Tibial artery (tissue), 4 donors: Measurements from ENCODE around the gene CLDN24.

Experiments
- DNase-seq, 2 donors: peaks; one replicate each; pipeline ENCODE4 v3.0.0-alpha.2; 2019
- H3K27ac ChIP-seq, 2 donors: fragments of 200-600 bp; sonication (generic) in 1 of 2; 1 replicate in 1 of 2; 2 replicates in 1 of 2; pipeline ENCODE4 v1.5.1; 2018 to 2019; ENCODE audit warnings: mild to moderate bottlenecking in 1 of 2
- H3K27me3 ChIP-seq, 2 donors: fragments of 200-600 bp; sonication (generic) in 1 of 2; one replicate each; pipeline versions ENCODE4 v1.5.1 to v1.6.0; 2016 to 2019
- H3K36me3 ChIP-seq, 3 donors: fragments of 200-600 bp; sonication (generic) in 2 of 3; one replicate each; pipeline ENCODE4 v1.5.1; 2016 to 2019; ENCODE audit warnings: mild to moderate bottlenecking in 2 of 3
- H3K4me1 ChIP-seq, 4 donors: fragments of 200-600 bp; sonication (generic) in 2 of 4; 1 replicate in 3 of 4; 2 replicates in 1 of 4; pipeline ENCODE4 v1.5.1; 2016 to 2019
- H3K4me3 ChIP-seq, 2 donors: fragments of 200-600 bp; sonication (generic) in 1 of 2; 1 replicate in 1 of 2; 2 replicates in 1 of 2; pipeline ENCODE4 v1.5.1; 2018 to 2019; ENCODE audit warnings: mild to moderate bottlenecking in 2 of 2
- H3K9me3 ChIP-seq, 3 donors: fragments of 200-600 bp; sonication (generic) in 1 of 3; one replicate each; pipeline ENCODE4 v1.5.1; 2016 to 2019
- CTCF ChIP-seq, 2 experiments: fragments of 200-600 bp in 1 of 2; fragments of 450-650 bp in 1 of 2; IDR thresholded peaks; one replicate each; pipeline ENCODE4 v1.5.1; 2017 to 2019; ENCODE audit warnings: antibody characterized with exemption in 2 of 2, mild to moderate bottlenecking in 1 of 2, moderate library complexity in 1 of 2
- intact Hi-C: fragments of 100-400 bp; cut with DNase I; formaldehyde crosslinking; loops from one replicate; pipeline ENCODE4 v1.15.0; 2023; ENCODE audit warnings: low total_unique reads

The CLDN24 gene

DNA sequence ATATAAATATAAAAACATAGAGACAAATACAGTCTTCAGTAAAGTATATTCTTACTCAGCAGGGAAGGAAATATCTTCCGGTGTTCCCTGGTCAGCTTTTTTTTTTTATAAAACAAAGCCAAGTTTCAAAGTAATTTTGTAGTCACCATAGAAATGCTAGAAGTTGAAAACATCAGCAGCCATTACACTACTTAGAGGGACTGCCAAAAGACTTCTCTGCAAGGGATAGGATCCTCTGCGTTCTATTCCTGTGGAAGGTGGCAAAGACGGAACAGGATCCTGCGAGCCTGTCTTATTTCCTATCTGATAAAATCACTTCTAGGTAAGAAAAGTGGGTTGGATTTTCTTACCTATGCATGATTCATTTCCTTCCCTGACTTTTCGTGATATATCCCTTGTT, 21.6 kb downstream of the CLDN24 start:
- no peak for TF ChIP-seq CTCF (IDR thresholded peaks at IDR 0.05)
- Histone ChIP-seq H3K36me3 (peaks cover 24 to 37% (median 28%) of the 10 kb centered on the region in 3 donors), H3K27me3 (no peaks in the 10 kb centered on the region), H3K4me3 (no peak overlapping the region), H3K9me3 (no peaks in the 10 kb centered on the region), H3K4me1 (no peaks in the 10 kb centered on the region), H3K27ac (no peak overlapping the region)
- intact Hi-C loops, result no loop called here
- DNase-seq, result no peak

DNA sequence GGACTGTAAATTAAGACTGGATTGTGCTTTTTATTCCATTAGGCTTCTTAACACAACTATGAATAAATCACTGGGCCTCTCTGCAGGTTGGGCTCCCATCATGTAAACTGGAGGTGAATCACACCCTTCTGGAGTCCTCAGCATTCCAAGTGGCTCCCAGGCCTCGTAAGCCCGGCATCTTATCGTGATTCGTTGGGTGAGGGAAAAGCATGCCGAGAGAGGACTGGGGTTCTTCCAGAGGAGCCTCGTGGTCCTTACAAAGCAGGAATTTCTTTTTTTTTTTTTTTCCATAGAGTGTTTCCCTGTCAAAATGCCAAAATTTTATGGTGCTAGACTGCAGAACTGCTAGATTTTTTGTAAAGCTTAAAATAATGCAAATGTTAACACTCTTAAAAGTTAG, 22.2 kb downstream of the CLDN24 start:
- H3K27me3 ChIP-seq, result no peaks in the 10 kb centered on the region
- no peaks in the 10 kb centered on the region for H3K4me1 ChIP-seq
- H3K27ac ChIP-seq, result no peak overlapping the region
- H3K4me3 ChIP-seq, result no peak overlapping the region
- no peak for TF ChIP-seq CTCF (IDR thresholded peaks at IDR 0.05)
- peaks cover 30 to 42% (median 34%) of the 10 kb centered on the region in 3 donors for H3K36me3 ChIP-seq
- DNase-seq, result no peak
- no peaks in the 10 kb centered on the region for H3K9me3 ChIP-seq
- intact Hi-C loops, result no loop called here

DNA sequence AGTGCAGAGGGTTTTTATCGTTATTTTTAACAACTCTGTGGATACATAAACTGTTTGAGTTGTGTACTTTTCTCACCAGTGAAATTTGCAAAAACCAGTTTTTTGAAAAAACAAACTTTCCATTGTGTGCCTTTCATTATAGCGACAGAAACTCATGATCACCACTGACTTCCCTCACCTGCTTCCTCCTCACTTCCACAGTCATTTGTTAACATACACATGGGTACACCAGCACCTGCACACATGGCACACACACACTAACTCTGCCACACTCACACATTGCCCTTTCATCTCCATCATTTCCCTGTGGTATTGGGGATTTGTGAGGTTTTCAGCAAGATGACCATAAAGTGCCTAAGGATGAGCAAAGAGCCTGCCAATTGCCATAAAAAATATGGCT, 22.8 kb downstream of the CLDN24 start:
- no peaks in the 10 kb centered on the region for H3K4me1 ChIP-seq
- H3K36me3 ChIP-seq, result peaks cover 29 to 49% (median 32%) of the 10 kb centered on the region in 3 donors
- H3K27ac ChIP-seq, result no peak overlapping the region
- H3K27me3 ChIP-seq, result no peaks in the 10 kb centered on the region
- intact Hi-C loops, result no loop called here
- no peak overlapping the region for H3K4me3 ChIP-seq
- no peak for TF ChIP-seq CTCF (IDR thresholded peaks at IDR 0.05)
- no peak for DNase-seq
- no peaks in the 10 kb centered on the region for H3K9me3 ChIP-seq

DNA sequence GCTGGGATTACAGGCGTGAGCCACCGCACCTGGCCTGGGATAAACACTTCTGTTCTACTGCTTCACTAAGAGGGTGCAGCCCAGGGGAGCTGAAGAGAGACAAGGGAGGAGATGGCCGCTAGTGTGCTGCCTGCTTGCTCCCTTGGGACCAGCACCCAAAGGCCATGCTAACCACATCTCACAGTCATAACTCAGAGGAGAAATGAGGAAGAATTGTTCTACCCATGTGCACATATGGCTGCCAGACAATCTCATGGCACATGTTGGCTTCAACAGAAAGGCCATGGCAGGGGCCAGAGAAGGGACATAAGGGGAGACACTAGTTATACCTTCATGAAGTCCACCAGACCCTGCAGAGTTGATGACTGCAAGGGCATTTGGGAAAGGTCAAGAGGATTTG, 24.6 kb downstream of the CLDN24 start:
- DNase-seq, result no peak
- intact Hi-C loops, result no loop called here
- H3K4me1 ChIP-seq, result no peaks in the 10 kb centered on the region
- H3K27ac ChIP-seq, result no peak overlapping the region
- H3K4me3 ChIP-seq, result no peak overlapping the region
- no peaks in the 10 kb centered on the region for H3K27me3 ChIP-seq
- no peaks in the 10 kb centered on the region for H3K9me3 ChIP-seq
- TF ChIP-seq CTCF (IDR thresholded peaks at IDR 0.05), result no peak
- peaks cover 24 to 59% (median 35%) of the 10 kb centered on the region in 3 donors for H3K36me3 ChIP-seq

DNA sequence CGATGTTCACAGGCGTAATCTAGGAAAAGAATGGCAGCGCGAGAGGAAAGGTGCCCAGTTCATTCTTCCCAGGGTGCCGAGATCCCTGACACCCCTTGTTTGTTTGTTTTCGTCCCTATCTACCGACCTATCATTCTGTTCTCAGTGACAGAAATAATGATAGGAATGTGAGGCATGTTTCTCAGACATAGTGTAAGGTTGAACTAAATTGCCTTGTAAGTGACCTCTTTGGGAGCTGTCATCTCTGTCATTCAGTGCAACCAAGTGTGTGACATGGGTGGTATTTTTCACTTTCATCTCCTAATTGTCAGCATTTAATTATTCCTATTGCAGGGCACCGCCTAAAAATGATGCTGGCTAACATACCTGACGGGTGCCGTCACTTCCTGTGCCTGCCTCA, 26.5 kb downstream of the CLDN24 start:
- intact Hi-C loops, result no loop called here
- no peak for DNase-seq
- no peak for TF ChIP-seq CTCF (IDR thresholded peaks at IDR 0.05)

GRCh38 chr4:183291070-183291469, 31.2 kb downstream of the CLDN24 start:
- intact Hi-C loops, result no loop called here
- TF ChIP-seq CTCF (IDR thresholded peaks at IDR 0.05), result no peak
- no peaks in the 10 kb centered on the region for H3K27me3 ChIP-seq
- no peak for DNase-seq
- H3K4me1 ChIP-seq, result no peaks in the 10 kb centered on the region
- no peak overlapping the region for H3K27ac ChIP-seq
- H3K36me3 ChIP-seq, result peaks cover 54 to 84% (median 76%) of the 10 kb centered on the region in 3 donors
- H3K4me3 ChIP-seq, result no peak overlapping the region
- H3K9me3 ChIP-seq, result no peaks in the 10 kb centered on the region

More for the DNA sequence above, 26.5 kb downstream of the CLDN24 start:
- Histone ChIP-seq H3K4me3 (no peak overlapping the region), H3K9me3 (no peaks in the 10 kb centered on the region), H3K4me1 (no peaks in the 10 kb centered on the region), H3K36me3 (peaks cover 26 to 74% (median 45%) of the 10 kb centered on the region in 3 donors), H3K27ac (no peak overlapping the region), H3K27me3 (no peaks in the 10 kb centered on the region)
